Amniotic epithelial cell (primary cell): ENCODE results near the gene PROM1.

Experiments
- DNase-seq: peaks from one replicate; pipeline ENCODE4 v3.0.0-alpha.2; 2010; ENCODE audit warnings: low read depth

The PROM1 gene, protein sequence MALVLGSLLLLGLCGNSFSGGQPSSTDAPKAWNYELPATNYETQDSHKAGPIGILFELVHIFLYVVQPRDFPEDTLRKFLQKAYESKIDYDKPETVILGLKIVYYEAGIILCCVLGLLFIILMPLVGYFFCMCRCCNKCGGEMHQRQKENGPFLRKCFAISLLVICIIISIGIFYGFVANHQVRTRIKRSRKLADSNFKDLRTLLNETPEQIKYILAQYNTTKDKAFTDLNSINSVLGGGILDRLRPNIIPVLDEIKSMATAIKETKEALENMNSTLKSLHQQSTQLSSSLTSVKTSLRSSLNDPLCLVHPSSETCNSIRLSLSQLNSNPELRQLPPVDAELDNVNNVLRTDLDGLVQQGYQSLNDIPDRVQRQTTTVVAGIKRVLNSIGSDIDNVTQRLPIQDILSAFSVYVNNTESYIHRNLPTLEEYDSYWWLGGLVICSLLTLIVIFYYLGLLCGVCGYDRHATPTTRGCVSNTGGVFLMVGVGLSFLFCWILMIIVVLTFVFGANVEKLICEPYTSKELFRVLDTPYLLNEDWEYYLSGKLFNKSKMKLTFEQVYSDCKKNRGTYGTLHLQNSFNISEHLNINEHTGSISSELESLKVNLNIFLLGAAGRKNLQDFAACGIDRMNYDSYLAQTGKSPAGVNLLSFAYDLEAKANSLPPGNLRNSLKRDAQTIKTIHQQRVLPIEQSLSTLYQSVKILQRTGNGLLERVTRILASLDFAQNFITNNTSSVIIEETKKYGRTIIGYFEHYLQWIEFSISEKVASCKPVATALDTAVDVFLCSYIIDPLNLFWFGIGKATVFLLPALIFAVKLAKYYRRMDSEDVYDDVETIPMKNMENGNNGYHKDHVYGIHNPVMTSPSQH

DNA sequence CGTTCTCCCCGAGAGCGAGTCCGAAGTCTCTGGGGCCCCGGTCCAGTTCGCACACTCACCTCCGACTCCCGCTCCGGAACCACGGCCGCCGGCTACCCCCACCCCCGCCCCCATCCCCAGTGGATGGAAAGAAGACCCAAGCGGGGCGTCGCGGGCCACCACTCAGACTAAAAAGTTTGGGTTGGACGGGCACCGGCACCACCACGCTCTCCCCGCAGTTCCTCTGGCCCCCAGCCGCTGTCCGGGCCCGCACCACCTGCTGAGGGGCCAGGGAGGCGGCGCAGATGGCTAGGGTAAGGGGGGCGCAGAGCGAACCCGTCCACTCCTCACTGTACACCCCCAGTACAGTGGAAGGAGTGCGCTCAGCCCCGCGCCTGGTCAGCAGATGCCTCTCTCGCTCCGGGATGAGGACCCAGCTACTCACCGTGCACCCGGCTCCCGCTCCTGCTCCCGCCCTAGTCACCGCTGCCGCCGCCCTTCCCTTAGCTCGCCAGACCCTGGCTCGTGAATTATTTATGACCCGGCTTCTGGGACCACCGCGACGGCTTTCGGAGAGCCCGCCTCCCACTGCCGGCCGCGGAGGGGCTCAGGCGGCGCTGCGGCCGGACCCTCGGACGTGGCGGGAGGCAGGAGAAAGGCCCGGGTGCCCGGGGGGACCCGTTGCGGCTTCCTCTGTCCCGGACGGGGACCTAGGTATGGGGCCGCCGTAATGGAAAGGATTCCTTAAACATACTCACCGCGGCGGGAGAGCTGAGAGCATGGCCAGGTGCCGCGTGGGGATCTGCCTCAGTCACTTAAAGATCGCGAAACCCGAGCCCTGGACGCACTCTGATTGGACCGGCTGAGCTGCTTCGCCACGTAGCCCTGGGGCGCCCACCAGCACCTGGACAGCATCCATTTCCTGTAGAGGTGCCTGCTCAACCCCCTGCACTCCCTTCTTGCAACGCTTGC lies at the start of gene PROM1:
TSS of gene PROM1 (minus strand) at position 783 of the 951 bp plus-strand sequence. CDS start 8,117 bp downstream, outside the sequence.
- no peak for DNase-seq

DNA sequence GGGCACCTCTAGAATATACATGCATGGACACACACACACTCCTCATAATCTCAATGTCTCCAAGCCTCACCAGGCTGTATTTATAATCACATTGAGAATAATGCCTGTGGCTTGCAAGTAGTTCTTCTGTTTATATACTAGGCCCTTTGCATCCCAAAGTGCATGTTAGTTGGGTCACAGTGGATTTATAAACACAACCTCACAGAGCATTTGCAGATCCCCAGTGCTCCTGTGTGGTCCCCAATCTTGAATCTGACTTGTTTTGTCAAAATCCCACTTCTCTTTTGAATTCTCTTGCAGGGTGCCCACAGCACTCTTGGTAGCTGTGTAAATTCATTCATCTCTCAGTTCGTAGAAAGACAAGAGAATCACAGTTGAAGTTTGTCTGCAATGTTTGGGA lies 49.6 kb upstream of the PROM1 start:
- DNase-seq, result no peak

DNA sequence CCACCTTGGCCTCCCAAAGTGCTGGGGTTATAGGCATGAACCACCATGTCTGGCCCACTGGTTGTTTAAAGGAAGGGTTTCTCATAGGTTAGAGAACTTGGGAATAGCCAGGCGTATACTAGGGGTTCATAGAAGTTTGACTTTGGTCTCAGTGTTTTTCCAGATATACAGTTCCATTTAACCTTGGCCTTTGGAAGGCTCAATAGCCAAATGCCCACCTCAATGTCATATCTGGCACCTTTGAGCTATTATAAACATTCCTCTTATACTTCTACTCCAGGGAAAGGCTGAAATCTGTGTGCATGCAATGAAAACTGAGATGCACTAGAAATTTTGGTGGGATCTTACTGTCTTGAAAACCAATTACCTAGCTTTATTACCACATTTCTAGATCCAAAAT lies 47.5 kb upstream of the PROM1 start:
- DNase-seq, result no peak

DNA sequence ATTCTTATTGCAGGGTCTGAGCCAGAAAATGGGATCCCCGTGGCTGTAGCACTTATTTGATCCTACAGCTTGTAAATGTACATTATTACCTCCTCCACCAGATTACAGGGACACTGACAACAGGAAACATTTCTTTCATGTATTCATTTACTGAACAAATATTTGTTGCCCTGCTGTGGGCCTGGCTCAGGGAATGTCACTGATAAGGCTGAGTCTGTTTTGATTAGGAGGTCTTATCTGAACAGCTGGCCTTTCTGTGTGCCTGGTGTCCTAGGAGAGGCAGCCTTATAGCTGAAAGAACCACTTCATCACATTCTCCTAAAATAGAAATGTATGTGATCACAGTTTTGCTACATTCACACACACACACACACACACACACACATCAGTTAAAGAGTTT lies 45.5 kb upstream of the PROM1 start:
- DNase-seq, result no peak

DNA sequence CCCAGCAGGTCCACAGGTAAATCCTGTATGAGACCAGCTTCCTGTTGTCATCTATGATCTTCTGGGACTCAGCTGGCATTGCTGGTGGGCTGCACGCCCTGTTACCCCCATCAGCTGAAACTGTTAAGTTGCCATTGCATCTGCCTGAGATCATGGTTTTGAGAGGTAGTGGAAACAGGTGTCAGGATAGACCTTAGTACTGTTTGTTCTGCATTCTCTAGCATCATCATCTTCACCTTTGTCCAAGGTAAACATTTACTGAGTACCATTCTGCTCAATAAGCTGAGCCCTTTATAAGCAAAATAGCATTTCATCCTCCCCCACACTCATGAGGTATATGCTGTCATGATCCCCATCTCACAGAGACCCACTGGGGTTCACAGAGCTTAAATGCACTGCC lies 42.9 kb upstream of the PROM1 start:
- DNase-seq, result no peak

DNA sequence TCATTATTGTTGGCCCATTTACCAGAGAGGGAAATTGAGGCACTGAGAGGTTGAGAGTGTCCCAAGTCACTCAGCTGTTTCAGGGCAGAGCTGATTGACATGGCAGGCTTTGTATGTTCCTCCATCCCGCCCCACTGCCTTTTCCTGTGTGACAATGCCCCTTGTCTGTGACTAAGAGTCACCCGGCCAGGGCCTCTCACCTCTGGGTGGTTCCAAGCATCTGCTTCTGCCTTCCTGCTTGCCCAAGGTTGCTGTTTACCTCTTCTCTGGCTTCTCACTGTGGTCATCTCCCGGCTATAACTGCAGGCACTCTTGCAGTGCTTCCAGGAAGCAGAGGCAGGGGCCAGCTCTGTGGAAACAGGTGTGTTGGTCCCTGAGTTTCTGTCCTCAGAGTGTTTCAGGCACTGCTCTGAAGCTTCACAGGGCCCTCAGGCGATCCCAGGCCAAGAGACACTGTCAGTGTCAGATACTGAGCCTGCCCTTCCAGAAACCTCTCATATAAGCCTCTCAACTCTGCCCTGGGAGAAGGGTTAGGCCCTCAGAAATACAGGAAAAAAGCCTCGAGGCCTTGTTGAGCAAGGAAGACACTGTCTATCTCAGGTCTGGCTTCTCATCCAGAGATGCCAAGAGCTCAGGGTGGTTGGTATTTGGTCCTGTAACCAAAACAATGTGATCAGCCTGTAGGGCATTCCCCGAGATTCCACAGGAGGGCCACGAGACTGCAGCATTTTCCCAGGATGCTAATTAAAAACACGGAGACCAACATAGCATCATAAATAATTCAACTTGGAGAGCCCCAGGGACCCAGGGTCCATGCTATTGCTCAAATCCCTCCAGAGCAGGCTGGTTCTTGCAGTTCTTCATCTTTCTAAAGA lies 42.0 kb upstream of the PROM1 start:
- no peak for DNase-seq

DNA sequence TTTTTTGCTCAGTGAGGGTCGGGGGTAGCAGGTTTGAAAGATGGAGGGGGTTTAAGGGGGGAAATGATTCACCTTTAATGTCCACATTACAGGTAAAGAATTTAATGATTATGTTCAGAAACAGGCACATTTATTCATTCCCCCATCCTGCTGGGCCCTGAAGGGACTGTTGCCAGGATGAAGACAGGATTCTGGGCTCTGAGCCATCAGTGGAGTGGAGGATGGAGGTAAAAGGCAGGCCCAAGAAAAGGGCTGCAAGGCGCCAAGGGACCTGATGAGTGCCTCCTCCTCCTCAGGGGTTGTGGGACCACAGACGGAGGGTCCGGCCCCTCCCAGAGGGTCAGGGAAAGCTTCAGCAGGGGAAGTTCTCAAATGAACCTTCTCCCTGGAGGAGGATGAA lies 40.4 kb upstream of the PROM1 start:
- no peak for DNase-seq

DNA sequence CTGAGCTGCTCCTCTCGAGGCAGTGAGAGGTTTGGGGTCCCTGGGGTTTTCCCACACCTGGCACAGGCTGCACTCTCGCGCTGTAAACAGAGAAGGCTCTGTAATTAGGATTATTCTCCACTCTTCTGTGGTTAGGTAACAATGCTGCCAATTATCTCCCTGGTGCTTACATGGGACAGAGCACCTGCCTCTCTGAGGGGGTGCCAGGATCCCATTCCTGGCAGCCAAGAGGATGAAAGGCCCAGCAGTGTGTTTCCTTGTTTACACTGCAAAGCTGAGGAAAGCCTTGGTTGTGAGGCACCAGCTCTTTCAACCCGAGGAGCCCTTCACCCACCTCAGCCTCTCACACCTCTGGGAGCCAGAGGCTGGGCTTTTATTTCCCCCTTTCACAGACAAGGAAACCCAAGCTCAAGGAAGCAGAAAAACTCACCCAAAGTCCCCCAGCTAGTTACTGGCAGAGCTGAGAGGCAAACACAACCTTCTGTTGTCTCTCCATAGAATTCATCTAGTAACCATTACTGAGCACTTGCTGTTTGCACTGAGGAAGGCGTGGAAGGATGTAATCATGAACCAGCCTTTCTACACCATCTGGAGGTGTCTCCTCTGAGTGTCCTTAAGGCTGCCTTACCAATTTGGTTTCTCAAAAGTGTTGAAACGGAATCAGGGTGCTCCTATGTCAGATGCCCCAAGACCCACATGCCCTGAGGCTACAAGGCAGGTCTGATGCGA lies 39.7 kb upstream of the PROM1 start:
- no peak for DNase-seq

DNA sequence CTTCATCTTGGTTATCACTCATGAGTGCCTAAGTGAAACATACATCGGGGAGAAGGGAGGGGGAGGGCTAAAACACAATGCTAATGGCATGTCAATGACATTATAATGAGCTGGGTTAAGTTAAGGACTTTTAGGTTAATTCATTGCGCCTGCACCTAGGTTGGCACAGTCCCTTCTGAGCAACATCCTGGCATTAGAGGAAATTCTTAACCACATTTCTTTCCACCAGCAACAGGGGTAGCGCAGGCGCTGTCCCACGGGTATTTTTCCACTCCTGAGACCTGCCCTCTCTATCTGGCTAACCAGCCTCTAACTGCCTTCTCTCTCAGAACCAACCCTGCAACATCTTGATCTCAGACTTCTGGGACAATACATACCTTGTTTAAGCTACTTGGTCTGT lies 39.0 kb upstream of the PROM1 start:
- DNase-seq, result no peak

DNA sequence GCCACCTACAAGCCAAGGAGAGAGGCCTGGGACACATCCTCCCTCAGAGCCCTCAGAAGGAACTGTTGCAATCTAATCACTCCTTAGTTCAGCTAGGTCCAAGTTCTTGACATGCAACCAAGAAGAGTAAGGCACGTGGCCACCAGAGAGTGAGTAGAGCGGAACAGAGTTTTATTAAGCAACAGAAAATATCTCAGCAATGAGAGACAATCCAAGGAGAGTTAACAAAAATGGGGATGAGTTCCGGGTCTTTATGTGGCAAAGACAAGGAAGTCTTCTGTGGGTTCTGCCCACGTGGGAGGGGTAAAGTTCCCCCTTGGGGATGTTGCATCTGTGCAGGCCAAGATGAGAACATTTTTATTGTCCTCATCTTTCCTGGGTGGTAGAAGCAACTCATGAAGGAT lies 38.5 kb upstream of the PROM1 start:
- no peak for DNase-seq

DNA sequence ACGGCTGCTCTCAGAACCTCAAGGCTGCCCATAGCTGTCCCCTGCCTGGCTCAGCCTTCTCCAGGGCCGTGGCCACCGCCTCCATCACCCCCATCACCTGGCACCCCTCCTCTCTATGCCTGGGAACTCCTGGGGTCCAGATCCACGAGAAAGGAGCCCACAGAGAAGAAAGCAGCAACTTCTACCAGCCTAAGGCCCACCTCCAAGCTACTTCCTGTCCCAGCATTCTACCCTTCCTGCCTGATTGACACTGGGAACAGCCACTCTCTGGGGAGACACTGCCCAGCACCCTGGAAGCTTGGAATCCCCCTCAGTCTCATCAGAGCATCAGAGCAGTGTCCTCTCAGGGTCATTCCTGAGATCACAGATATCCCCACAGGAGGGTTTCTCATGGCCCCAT lies 36.9 kb upstream of the PROM1 start:
- DNase-seq, result no peak

DNA sequence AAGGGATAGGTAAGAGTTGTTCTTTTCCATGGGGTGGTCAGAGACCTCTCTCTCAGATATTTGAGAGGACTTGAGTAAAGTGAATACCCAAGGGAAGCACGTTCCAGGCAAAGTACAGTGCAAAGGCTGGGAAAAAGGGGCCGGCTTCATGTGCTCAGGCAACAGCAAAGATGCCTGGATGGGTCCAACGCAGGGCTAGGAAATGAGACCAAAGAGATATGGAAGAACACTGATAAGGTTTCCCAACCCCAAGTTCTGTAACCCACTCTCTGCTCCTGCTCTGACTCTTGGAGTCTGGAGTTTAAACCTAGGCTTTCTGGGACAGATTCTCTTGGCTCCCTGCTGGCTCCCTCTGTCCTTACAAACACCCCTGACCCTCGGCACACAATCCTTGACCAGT lies 36.2 kb upstream of the PROM1 start:
- DNase-seq, result no peak

DNA sequence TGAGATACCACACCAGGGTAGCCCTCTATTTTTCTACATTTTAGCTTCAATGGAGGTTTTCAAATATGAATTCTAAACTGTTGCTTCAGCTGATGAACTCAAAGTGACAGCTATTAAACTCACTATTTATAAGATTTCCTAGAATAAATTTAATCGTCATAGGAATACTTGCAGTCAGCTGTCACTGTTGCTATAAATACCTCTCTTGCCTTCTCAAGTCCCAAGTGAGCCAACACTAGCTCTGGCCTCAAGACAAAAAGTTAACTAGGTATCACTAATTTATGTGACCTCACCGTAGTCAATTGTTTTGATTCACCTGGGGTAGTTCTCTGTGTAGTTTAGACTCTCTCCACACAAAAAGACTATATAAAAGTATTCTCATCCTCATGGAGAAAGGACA lies 34.3 kb upstream of the PROM1 start:
- DNase-seq, result no peak

DNA sequence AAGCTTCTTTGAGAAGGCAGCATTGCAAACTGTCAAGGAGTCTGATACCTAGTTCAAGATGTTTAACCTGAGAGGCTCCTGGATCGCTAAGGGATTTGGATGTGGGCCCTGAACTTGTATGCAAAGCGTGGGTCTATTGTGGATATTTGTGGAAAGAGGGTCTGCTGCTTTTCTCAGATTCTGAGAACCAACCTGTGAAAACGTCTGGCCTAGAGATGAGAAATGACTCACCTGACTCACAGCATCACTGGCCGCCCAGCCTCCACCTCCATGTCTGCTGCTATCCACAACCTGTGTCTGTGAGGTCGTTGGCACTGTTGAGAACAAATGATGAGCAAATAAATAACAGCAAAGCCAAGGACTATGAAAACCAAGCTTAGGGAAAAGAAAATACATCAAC lies 33.3 kb upstream of the PROM1 start:
- DNase-seq, result no peak

DNA sequence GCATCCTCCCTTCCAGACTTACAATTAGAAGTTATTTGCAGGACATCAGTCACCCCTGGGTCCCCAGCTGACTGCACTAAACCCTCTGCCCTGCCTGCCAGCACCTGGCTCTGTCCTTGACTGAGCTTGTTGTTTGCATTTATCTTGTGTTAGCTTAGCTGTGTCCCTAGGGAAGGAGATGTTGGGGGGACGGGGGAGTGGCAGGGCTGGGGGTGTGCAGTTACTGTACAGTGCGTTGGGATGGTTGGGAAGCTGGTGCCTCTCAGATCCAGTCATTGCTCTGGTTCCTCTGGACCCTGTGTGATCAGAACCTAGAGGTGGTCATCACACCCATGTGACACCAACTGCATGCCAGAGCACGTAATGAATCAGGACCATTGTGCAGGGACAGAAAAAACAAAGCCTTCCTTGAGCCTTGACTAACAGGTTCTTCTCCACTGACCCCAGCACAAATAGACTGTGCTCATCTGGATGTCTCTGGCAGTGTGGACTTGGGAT lies 32.7 kb upstream of the PROM1 start:
- no peak for DNase-seq

DNA sequence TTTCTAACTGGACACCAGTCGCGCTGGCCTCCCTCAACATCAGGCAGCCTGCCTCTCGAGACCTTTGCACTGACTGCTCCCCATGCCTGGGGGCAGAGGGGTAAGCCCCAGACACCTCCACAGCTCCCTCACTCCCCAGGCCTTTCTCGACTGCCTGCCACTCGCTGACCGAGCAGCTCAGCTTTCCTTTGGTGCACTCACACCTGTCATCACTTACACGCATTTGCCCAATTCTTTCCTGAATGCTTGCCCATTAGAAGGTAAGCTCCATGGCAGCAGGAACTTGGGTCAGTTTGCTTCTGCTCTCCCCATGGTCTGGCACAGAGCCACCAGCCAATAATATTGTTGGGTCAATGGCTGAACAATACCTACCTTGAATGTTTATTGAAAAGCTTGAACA lies 32.2 kb upstream of the PROM1 start:
- no peak for DNase-seq

DNA sequence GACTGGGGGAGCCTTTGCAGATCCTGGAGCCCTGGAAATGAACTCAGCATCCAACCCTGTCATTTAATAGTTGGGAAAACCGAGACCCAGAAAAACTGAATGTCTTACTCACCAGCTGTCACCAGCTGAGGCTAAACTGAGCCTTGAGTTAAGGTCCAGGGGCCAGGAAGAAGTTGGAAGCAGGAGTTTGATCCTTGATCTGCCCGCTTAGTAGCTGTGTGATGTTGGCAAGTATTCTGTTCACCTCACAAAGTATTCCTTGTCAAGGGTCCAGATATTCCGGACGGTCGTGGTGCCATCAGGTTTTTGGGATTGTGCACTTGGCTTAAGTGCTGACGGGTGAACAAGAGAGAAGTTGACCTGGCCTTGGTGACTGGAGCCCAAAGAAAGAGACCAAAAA lies 30.7 kb upstream of the PROM1 start:
- DNase-seq, result no peak

DNA sequence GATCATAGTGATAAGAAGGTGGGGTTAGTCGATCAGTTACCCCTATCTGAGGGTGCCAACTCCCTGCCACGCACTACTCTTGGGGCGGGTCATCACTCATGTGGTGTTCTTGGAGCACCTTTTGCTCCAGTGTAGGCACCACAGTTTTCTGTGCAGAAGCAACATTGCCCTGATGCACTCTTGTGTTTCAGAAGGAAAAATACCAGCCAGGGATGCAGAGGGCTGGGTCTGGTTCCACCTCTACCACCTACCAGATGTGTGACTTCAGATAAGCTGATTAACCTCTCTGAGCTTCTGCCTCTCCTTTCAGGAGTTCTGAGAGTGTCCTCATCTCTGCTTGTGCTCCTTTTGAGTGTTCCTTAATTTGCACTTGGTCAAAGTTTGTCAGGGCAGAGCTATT lies 29.9 kb upstream of the PROM1 start:
- no peak for DNase-seq

DNA sequence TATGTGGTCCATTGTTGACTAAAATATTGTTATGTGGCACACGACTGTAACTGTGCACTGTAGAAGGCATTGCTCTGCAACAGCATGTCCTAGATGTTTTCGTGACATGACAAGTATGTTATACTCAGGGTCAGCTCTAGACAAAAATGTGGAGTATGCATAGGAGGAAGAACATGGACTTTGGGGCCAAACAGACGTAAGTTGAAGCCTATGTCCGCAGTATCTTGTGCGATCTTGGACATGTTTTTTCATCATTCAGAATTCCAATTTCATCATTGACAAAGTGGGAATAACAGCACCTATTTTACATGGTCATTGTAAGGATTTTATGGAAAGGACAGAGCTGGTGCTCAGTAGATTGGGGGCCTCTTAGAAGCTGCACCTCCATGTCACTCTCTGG lies 27.7 kb upstream of the PROM1 start:
- DNase-seq, result no peak

DNA sequence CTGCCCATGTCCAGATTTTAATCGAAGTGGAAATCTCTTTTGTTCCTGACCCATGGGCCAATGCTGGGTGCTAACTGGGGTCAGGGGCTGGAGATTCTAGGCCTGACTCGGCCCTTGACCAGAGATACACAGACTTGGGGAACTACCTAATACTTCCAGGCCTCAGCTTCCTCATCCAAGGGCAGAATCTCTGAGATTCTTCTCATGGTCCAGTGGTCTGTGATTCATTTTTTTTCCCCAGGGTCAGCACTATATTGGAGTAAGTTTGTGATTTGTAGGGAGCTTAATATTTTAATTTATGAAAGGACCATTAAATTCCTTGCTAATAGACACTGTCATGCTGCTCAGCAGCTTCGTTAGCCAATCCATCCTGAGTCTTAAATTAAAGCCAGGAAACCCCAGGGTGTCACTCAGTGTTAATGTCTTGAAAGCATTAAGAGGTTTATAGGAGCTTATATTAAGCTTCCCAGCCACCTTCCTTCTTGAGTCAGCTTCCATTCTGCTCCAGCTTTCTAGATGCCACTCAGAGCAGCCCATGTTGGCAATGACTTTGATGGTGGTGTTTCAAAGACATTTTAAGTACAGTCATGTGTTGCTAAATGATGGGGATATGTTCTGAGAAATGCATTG lies 27.0 kb upstream of the PROM1 start:
- no peak for DNase-seq
